ENCODE results near the gene RTTN.
"Not testable (repeated sequence)": the region's sequence is repeated elsewhere in the genome, so short reads cannot be mapped to it uniquely, and the experiment has no call there.

The RTTN gene

GRCh38 chr18:70205421-70206397 is at the start of gene RTTN:
Gene RTTN, minus strand, starts transcription at chr18:70205687. Its CDS starts 29 bp downstream, at chr18:70205658.
- peak; percentile 86 to 89 (median 86) for DNase-seq (ENCODE audit: low read depth in 2 of 3, low spot score in 2 of 3)

- no peak for DNase-seq (ENCODE audit: low read depth in 2 of 3, low spot score in 2 of 3)
Measured at GRCh38 chr18:70250781-70251180, 45.3 kb upstream of the RTTN start.

GRCh38 chr18:70249861-70250260 is 44.4 kb upstream of the RTTN start:
- not testable (repeated sequence) for DNase-seq (ENCODE audit: low read depth in 2 of 3, low spot score in 2 of 3)

- DNase-seq (ENCODE audit: low read depth in 2 of 3, low spot score in 2 of 3) = no peak
Measured at GRCh38 chr18:70249118-70249517, 43.6 kb upstream of the RTTN start.

GRCh38 chr18:70246061-70246466 is 40.6 kb upstream of the RTTN start:
- DNase-seq (ENCODE audit: low read depth in 2 of 3, low spot score in 2 of 3) = no peak

GRCh38 chr18:70243131-70243929 is 37.8 kb upstream of the RTTN start:
- no peak for DNase-seq (ENCODE audit: low read depth in 2 of 3, low spot score in 2 of 3)

- not testable (repeated sequence) for DNase-seq (ENCODE audit: low read depth in 2 of 3, low spot score in 2 of 3)
Measured at GRCh38 chr18:70236921-70237320, 31.4 kb upstream of the RTTN start.

- no peak for DNase-seq (ENCODE audit: low read depth in 2 of 3, low spot score in 2 of 3)
Measured at GRCh38 chr18:70235478-70235877, 30.0 kb upstream of the RTTN start.

- no peak for DNase-seq (ENCODE audit: low read depth in 2 of 3, low spot score in 2 of 3)
Measured at GRCh38 chr18:70234667-70235459, 29.4 kb upstream of the RTTN start.

- DNase-seq (ENCODE audit: low read depth in 2 of 3, low spot score in 2 of 3) = no peak
Measured at GRCh38 chr18:70233974-70234373, 28.5 kb upstream of the RTTN start.

GRCh38 chr18:70232261-70232660 is 26.8 kb upstream of the RTTN start:
- DNase-seq (ENCODE audit: low read depth in 2 of 3, low spot score in 2 of 3) = no peak

- no peak for DNase-seq (ENCODE audit: low read depth in 2 of 3, low spot score in 2 of 3)
Measured at GRCh38 chr18:70229639-70230038, 24.2 kb upstream of the RTTN start.

- DNase-seq (ENCODE audit: low read depth in 2 of 3, low spot score in 2 of 3) = no peak
Measured at GRCh38 chr18:70228536-70228935, 23.0 kb upstream of the RTTN start.

- no peak for DNase-seq (ENCODE audit: low read depth in 2 of 3, low spot score in 2 of 3)
Measured at GRCh38 chr18:70227438-70227837, 22.0 kb upstream of the RTTN start.

GRCh38 chr18:70221915-70222278 is 16.4 kb upstream of the RTTN start:
- no peak for DNase-seq (ENCODE audit: low read depth in 2 of 3, low spot score in 2 of 3)

- DNase-seq (ENCODE audit: low read depth in 2 of 3, low spot score in 2 of 3) = no peak
Measured at GRCh38 chr18:70221156-70221914, 15.8 kb upstream of the RTTN start.

- DNase-seq (ENCODE audit: low read depth in 2 of 3, low spot score in 2 of 3) = no peak
Measured at GRCh38 chr18:70220628-70221027, 15.1 kb upstream of the RTTN start.

- DNase-seq (ENCODE audit: low read depth in 2 of 3, low spot score in 2 of 3) = no peak
Measured at GRCh38 chr18:70219688-70220087, 14.2 kb upstream of the RTTN start.

GRCh38 chr18:70216788-70217187 is 11.3 kb upstream of the RTTN start:
- DNase-seq (ENCODE audit: low read depth in 2 of 3, low spot score in 2 of 3) = no peak

GRCh38 chr18:70207181-70207580 is 1.7 kb upstream of the RTTN start:
- no peak for DNase-seq (ENCODE audit: low read depth in 2 of 3, low spot score in 2 of 3)

Data from activated CD8-positive, alpha-beta memory T cell treated with anti-CD3 and anti-CD28 coated beads for 48 hours (primary cell).